CD4-positive, alpha-beta T cell treated with Interferon gamma for 1 hour (primary cell): ENCODE results near the gene TNS3.
"Not testable (repeated sequence)": the region's sequence is repeated elsewhere in the genome, so short reads cannot be mapped to it uniquely, and the experiment has no call there.

Experiments
- DNase-seq: peaks from one replicate; pipeline ENCODE4 v3.0.0-alpha.2; 2020

TNS3 gene

DNA sequence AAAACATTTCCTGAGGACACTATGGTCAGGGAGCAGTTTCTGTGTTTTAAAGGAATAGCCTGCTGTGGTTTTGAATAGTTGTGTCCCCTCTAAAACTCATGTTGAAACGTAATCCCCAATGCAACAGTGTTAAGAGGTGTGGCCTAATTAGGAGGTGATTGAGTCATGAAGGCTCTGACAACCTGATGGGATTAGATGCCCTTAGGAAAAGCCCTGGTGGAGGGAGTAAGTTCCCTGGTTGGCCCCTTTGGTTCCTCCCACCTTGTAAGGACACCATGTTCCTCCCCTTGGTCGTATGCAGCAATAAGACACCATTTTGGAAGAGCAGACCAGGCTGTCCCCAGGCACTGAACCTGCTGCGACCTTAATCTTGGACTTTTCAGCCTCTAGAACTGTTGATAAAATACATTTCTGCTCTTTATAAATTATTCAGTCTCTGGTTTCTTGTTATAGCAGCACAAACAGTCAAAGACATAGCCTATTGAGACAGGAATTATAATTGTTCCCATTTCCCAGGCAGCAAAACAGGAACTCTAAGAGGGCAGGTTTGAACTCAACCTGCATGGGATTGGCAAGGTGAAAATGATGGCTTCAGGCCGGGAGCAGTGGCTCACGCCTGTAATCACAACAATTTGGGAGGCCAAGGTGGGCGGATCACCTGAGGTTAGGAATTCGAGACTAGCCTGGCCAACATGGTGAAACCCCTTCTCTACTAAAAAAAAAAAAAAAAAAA is 20.5 kb upstream of the TNS3 start:
- DNase-seq = no peak

DNA sequence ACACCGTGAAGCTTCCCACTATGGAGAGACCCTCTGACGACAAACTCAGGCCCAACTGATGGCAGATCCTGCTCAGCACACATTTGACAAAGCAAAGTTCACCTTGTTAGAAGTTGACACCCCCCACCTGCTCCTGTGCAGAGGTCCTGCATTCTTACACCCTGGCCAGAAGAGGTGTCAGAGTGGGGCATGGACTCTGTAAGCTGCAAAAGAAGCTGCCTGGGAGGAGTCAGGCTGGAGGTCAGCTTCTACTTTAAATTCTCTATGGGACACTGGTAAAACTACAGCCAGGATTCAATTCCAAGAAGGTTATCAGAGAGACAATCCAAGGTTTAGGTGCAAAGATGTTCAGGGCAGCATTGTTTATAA is 20.0 kb upstream of the TNS3 start:
- no peak for DNase-seq

GRCh38 chr7:47601119-47601880 is 19.4 kb upstream of the TNS3 start:
- no peak for DNase-seq

GRCh38 chr7:47600199-47601118 is 18.5 kb upstream of the TNS3 start:
- no peak for DNase-seq

GRCh38 chr7:47597379-47597778 is 15.5 kb upstream of the TNS3 start:
- DNase-seq = no peak

GRCh38 chr7:47596502-47597202 is 14.7 kb upstream of the TNS3 start:
- DNase-seq = no peak

DNA sequence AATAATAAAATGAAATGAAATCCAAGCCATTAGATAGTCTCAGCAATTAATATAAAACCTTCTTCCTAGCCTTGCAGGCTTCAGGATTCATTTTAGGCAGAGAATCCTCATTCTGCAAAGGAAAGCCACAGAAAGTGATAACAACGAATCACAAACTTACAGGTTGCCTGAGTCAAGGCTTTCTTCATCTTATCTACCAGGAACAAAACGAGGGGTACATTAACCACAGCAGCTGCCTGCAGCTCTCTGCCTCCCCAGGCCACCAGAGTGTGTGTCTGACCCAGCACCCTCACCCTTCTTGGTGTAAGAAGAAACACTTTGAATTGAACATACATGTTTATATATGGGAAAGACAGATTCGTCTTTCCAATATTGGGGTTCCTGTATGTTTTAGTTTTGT is 12.5 kb upstream of the TNS3 start:
- DNase-seq = no peak

DNA sequence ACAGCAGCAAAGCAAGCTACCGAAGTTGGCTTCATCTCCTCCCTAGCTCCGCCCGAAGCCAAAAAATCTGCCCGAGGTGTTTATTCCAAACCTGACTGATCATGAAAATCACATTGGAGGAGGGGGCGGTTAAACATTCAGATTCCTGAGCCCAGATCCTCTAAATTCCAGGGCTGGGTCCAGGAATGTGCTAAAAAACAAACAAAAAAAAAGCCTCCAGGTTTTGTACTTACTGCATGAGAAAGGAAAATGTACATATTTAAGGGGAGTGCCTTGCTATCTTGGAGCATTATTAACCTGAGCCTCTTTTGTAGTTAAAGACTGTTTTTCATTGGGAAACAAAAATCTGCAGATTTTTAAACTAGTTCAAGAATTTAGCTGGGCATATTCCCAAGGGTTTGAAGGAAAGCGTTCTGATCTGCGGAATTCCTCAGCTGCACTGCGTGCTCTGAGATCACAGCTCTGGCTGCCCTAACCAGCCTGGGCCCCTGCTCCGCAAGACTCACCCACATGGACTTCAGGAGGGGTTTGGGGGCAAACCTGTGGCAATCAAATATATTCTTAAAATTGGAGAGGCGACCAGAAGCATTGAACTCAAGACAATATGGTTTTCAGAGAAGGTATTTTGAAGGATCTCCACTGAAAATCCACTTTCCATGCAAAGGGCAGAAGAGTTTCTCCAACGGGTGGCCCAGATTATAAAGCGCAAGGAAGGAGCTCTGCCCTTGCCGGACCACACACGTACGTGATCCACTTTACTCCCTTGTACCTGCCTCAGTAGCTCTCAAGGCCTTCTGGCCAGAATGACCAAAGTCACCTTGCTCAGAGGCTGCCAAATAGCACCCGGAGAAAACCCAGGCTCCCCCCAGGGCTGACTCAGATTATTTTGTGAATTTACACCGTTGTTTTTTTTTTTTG is 10.0 kb upstream of the TNS3 start:
- DNase-seq = no peak

GRCh38 chr7:47591089-47591654 is 9.3 kb upstream of the TNS3 start:
- DNase-seq = no peak

- not testable (repeated sequence) for DNase-seq
Measured at GRCh38 chr7:47590215-47590614, 8.3 kb upstream of the TNS3 start.

- no peak for DNase-seq
Measured at GRCh38 chr7:47588704-47589225, 6.9 kb upstream of the TNS3 start.

DNA sequence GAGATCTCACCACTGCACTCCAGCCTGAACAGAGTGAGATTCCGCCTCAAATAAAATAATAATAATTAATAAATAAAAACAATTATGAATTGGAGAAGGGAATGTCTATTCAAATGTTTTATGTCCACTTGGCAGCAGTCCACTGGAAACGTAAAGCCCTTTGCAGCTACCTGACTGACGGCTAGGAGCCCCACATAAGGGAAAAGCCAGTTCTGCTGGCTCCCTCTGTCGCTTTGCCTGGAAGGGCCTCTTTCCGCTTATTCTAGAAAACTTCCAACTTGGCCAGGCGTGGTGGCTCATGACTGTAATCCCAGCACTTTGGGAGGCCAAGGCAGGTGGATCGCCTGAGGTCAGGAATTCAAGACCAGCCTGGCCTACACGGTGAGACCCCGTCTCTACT is 6.1 kb upstream of the TNS3 start:
- DNase-seq = no peak

GRCh38 chr7:47587351-47587750 is 5.4 kb upstream of the TNS3 start:
- DNase-seq = no peak

- DNase-seq = no peak
Measured at GRCh38 chr7:47586925-47587324, 5.0 kb upstream of the TNS3 start.

GRCh38 chr7:47586161-47586670 is 4.3 kb upstream of the TNS3 start:
- DNase-seq = peak; percentile 47

DNA sequence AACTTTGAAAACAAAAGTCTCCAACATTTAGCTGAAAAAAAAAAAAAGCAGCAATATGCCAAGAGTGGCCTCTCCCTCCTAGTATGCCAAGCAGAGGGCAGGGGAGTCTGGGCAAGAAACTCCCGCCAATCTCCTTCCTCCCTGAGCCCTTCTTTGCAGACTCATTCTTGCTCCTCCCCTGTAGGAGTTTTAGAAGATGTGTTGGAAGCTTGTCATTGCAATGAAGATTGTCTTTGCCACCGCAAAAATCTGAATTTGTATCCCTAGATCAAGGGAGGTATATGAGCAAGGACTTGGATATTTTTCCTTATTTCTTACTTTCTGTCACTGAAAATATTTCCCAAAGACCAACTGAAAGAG is 2.6 kb upstream of the TNS3 start:
- DNase-seq = no peak

DNA sequence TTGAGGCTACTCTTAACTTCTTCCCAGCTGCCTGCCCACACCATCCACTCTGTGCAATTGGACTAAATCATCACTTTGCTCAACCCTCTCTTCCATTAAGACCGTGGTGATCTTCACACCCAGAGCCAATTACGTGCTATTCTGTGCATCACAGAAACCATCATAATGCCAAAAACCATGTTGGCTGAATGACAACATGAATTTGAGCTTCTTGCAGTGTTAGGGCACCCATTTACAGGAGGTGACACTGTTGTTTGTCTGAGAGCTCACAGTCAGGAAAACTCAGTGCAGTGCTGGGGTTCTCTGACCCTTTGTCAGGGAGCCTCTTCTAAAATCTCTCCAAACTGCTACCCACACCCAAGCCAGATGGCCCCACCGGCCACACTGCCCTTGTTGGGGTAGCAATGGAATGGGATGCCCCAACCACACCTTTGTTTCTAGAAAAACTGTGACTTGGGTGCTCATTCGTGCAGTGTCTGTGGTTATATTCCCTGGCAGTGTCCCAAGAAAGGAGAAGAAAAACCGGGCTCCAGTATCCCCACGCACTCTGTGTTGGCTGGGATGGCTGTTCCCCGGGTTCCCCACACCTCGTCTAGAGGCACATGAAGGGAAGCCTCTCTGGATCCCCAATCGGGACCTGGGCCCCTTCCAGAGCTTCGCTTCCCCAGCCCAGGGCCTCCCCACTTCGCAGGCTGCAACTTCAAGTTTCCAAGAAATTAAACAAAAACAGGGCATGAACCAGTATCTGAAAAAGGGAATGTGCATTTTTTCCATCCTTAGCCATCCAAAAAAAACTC is 2.0 kb upstream of the TNS3 start:
- DNase-seq = no peak

GRCh38 chr7:47582764-47583738 is 1.1 kb upstream of the TNS3 start:
- no peak for DNase-seq

GRCh38 chr7:47581438-47581803 is 490 bp downstream of the TNS3 start:
- no peak for DNase-seq
